ENCODE measurements around the gene IGFLR1. TPM values are rescaled to one million over a fixed set of nuclear protein-coding genes. Genes with fewer than 3 reads are reported as not detected.

The IGFLR1 gene
- total and polyA plus RNA-seq, 2 of the 4 experiments (the other 2 are of a cell fraction) = 0.72 to 2.7 TPM

DNA sequence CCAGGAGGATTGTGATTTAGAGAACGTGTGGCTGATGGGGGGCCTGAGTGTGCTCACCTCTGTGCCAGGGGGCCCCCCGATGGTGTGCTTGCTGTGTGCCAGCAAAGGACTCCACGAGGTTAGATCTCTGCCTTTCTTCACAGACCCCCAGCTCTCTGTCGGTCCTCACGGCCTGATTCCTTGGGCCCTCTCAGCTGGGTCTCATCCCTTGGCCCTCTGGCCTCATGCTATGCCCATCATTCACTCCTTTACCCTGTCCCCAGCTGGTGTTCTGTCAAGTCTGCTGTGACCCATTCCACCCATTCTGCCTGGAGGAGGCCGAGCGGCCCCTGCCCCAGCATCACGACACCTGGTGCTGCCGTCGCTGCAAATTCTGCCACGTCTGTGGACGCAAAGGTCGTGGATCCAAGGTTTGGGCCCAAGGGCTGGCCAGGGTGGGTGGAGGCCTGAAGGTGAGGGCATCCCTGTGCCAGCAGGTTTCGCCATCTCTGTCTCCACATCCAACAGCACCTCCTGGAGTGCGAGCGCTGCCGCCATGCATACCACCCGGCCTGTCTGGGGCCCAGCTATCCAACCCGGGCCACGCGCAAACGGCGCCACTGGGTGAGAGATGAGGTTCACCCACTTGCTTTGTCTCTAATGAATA is 16.9 kb downstream of the IGFLR1 start:
- no peaks in the 10 kb centered on the region for H3K27me3 ChIP-seq (ENCODE audit: control insufficient read depth, insufficient read depth, low read length)
- in situ Hi-C loops (cut with MboI; ENCODE audit: low sequenced_read_pairs) (no loop called here), dilution Hi-C loops (cut with HindIII; ENCODE audit: low sequenced_read_pairs, unreplicated experiment) (no loop called here), intact Hi-C loops (cut with micrococcal nuclease) (no loop called here)
- H4K91ac ChIP-seq (ENCODE audit: insufficient read depth, low read depth, low read length) = no peak overlapping the region
- no peaks in the 10 kb centered on the region for H3K9me3 ChIP-seq (ENCODE audit: control insufficient read depth, insufficient read depth, low read length)
- no peak overlapping the region for H4K5ac ChIP-seq (ENCODE audit: low read depth, low read length)
- no peak overlapping the region for H3K56ac ChIP-seq (ENCODE audit: extremely low read depth, insufficient read depth, low read length)
- no peak for ATAC-seq (ENCODE audit: low read depth)
- H4K8ac ChIP-seq (ENCODE audit: low read depth in 2 of 2, low read length in 2 of 2) = no peak overlapping the region
- ChIA-PET CTCF (no interaction called here), POLR2A (ENCODE audit: unreplicated experiment) (no interaction called here)
- H3K9me1 ChIP-seq (ENCODE audit: insufficient read depth, low read length) = no peaks in the 10 kb centered on the region
- no peak overlapping the region for H3K4me3 ChIP-seq (ENCODE audit: insufficient read depth, low read depth, low read length)
- no peak overlapping the region for H3K4ac ChIP-seq (ENCODE audit: low read depth, low read length)
- no peak for TF ChIP-seq USF2 (IDR thresholded peaks at IDR 0.05; ENCODE audit: low read depth, low read length)
- TF ChIP-seq BHLHE40 (IDR thresholded peaks at IDR 0.05; ENCODE audit: low read depth, low read length) = no peak
- no peak for TF ChIP-seq MXI1 (IDR thresholded peaks at IDR 0.05; ENCODE audit: borderline replicate concordance, low read depth, low read length)
- no peak for TF ChIP-seq RFX5 (IDR thresholded peaks at IDR 0.05; ENCODE audit: low read depth, low read length)
- TF ChIP-seq FOS (IDR thresholded peaks at IDR 0.05; ENCODE audit: low read depth, low read length) = no peak
- TF ChIP-seq ELK1 (IDR thresholded peaks at IDR 0.05; ENCODE audit: borderline replicate concordance, low read depth, low read length) = no peak
- no peak for TF ChIP-seq CTCF (conservative IDR thresholded peaks at IDR 0.05; ENCODE audit: low read depth, low read length)
- no peak for TF ChIP-seq POLR2A (IDR thresholded peaks at IDR 0.05; ENCODE audit: low read depth, low read length)
- no peak for TF ChIP-seq RAD21 (IDR thresholded peaks at IDR 0.05; ENCODE audit: low read length)
- no peak for TF ChIP-seq MAZ (IDR thresholded peaks at IDR 0.05; ENCODE audit: borderline replicate concordance, low read depth, low read length)
- no peak for TF ChIP-seq NFE2L2 (IDR thresholded peaks at IDR 0.05; ENCODE audit: low read depth, low read length)
- no peak for TF ChIP-seq RCOR1 (IDR thresholded peaks at IDR 0.05; ENCODE audit: insufficient replicate concordance, low read length)
- TF ChIP-seq CEBPB (IDR thresholded peaks at IDR 0.05; ENCODE audit: low read depth, low read length) = no peak
- TF ChIP-seq SMC3 (IDR thresholded peaks at IDR 0.05; ENCODE audit: low read depth, low read length) = no peak
- no peak for TF ChIP-seq MAFK (IDR thresholded peaks at IDR 0.05; ENCODE audit: low read depth, low read length)
- no peak for TF ChIP-seq CHD1 (IDR thresholded peaks at IDR 0.05; ENCODE audit: low read depth, low read length)
- H2AFZ ChIP-seq (replicated peaks; ENCODE audit: low read length, poor library complexity) = no peak overlapping the region
- peaks cover 12 to 29% of the 10 kb centered on the region in 2 experiments; a peak in 3 of 4 replicates for H3K79me1 ChIP-seq (ENCODE audit: low read depth in 1 of 2, low read length in 2 of 2)
- peaks cover 18% of the 10 kb centered on the region for H4K20me1 ChIP-seq (ENCODE audit: insufficient read depth, low read length)
- H2AK5ac ChIP-seq (ENCODE audit: low read depth, low read length) = no peak overlapping the region
- H3K4me2 ChIP-seq (ENCODE audit: low read depth, low read length) = no peak overlapping the region
- no peak overlapping the region for H3K14ac ChIP-seq (replicated peaks; ENCODE audit: low read depth, low read length)
- H2BK5ac ChIP-seq (ENCODE audit: low read depth, low read length, poor library complexity, severe bottlenecking) = no peak overlapping the region
- H3K27ac ChIP-seq (ENCODE audit: insufficient read depth, low read length) = no peak overlapping the region
- no peak overlapping the region for H2BK120ac ChIP-seq (ENCODE audit: low read depth, low read length)
- H3K36me3 ChIP-seq (ENCODE audit: control insufficient read depth, insufficient read depth, low read length) = peaks cover 90% of the 10 kb centered on the region
- no peak overlapping the region for H2AK9ac ChIP-seq (replicated peaks; ENCODE audit: low read depth, low read length, poor library complexity)
- H3K9ac ChIP-seq (ENCODE audit: low read depth, low read length) = no peak overlapping the region
- H3K4me1 ChIP-seq (ENCODE audit: control insufficient read depth, insufficient read depth, low read length) = no peaks in the 10 kb centered on the region
- DNase-seq = no peak
- H3K23ac ChIP-seq (ENCODE audit: low read depth, low read length) = no peak overlapping the region
- H2BK15ac ChIP-seq (ENCODE audit: low read depth, low read length) = no peak overlapping the region
- no peak overlapping the region for H3K18ac ChIP-seq (ENCODE audit: low read depth, low read length)
- no peak overlapping the region for H2BK20ac ChIP-seq (ENCODE audit: low read depth, low read length)
- BruUV-seq (replicated peaks) = no TSS peak
- 93% methylated on average over 5 of the region's 23 CpGs; no CpG with 5 or more reads in 1 of the 2 experiments for WGBS, 2 experiments (ENCODE audit: extremely low coverage in 2 of 2, insufficient read length in 1 of 2)
